HEK293T (cell line): ENCODE measurements around the gene SPOCD1.

Source experiments
- BHLHE40 ChIP-seq: fragments of 450-650 bp; IDR thresholded peaks from 2 replicates; pipeline ENCODE4 v1.6.1; 2016; ENCODE audit warnings: mild to moderate bottlenecking, moderate library complexity, borderline replicate concordance
- CTBP1 ChIP-seq: fragments of 450-650 bp; IDR thresholded peaks from 2 replicates; pipeline ENCODE4 v1.6.1; 2016; ENCODE audit warnings: borderline replicate concordance
- FOXM1 ChIP-seq: fragments of 450-650 bp; IDR thresholded peaks from 2 replicates; pipeline ENCODE4 v1.6.1; 2017; ENCODE audit warnings: mild to moderate bottlenecking, borderline replicate concordance
- SP1 ChIP-seq: fragments of 450-650 bp; IDR thresholded peaks from 2 replicates; pipeline ENCODE4 v1.6.1; 2017
- SUZ12 ChIP-seq: fragments of 450-650 bp; IDR thresholded peaks from 2 replicates; pipeline ENCODE4 v1.6.1; 2016; ENCODE audit warnings: mild to moderate bottlenecking
- TARDBP ChIP-seq: fragments of 450-650 bp; IDR thresholded peaks from 2 replicates; pipeline ENCODE4 v1.6.1; 2016

DNA sequence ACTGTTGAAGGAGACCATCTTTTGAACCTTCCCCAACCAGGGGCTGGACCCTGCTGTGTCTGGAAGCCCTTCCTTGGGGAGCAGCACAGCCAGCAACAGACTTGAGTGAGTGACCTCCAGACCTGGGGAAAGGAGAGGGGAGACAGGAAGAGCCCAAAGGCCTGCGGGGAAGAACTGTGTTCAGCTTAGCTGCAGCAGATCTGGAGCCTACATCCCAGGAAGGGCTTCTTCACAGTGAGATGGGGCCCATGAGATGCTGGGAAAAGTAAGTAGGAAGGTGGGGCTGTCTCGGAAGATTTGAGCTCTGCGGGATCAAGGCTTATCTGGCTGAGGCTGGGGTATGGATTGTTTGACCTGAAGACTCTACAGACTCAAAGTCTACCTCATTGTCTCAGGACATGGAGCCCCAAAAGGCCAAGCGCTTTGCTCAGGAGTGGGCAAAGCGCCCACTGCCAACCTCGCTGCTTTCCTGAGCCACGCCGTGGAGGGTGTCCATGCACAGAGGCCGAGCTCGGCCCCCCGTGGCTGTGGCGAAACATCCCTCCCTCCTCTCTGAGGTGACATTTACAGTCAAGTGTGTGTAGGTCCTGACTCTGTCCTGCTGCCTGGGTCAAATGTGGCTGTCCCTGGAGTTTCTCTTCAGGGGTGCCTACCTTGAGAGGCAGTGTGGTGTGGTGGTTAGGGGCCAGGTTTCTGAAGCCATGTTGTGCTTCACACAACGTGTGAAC is 24.5 kb downstream of the SPOCD1 start:
- TF ChIP-seq BHLHE40 (no peak), FOXM1 (no peak), TARDBP (no peak), CTBP1 (no peak), SUZ12 (no peak), SP1 (no peak)
